ENCODE measurements around the gene SPOCD1. TPM values are rescaled to one million over a fixed set of nuclear protein-coding genes. Genes with fewer than 3 reads are reported as not detected.

Gene SPOCD1
- polyA plus RNA-seq, 1 of the 3 experiments (the other 2 are of a cell fraction) = 10.7 TPM

- no peak for TF ChIP-seq TEAD4 (IDR thresholded peaks at IDR 0.05; ENCODE audit: borderline replicate concordance, insufficient read depth)
- TF ChIP-seq EZH2phosphoT487 (IDR thresholded peaks at IDR 0.05; ENCODE audit: borderline replicate concordance, low read depth) = no peak
- no peak for TF ChIP-seq RXRA (IDR thresholded peaks at IDR 0.05; ENCODE audit: borderline replicate concordance, low read depth)
- TF ChIP-seq CHD2 (IDR thresholded peaks at IDR 0.05; ENCODE audit: low read length, partially characterized antibody) = no peak
- TF ChIP-seq ELF1 (IDR thresholded peaks at IDR 0.05) = no peak
These were observed 19.1 kb downstream of the SPOCD1 start (continued) for GRCh38 chr1:31796707-31797106.

- H3F3A ChIP-seq (replicated peaks; ENCODE audit: insufficient read depth) = no peaks in the 10 kb centered on the region
- DNase-seq = peak; percentile 61
- H3K9me3 ChIP-seq = no peaks in the 10 kb centered on the region
- H3K36me3 ChIP-seq (replicated peaks in 1 of 2; ENCODE audit: control insufficient read depth in 1 of 2, insufficient read depth in 2 of 2, low read length in 1 of 2) = no peaks in the 10 kb centered on the region
- ChIA-PET CTCF (interaction anchor here (2.1 to 21.1 kb wide), 2 partner anchors 36 to 168 kb away, joined by 7 to 707 read pairs; partner anchors contain the start of gene ADGRB2), POLR2A (no interaction called here)
- no peaks in the 10 kb centered on the region for H3K9me2 ChIP-seq
- no peak overlapping the region for H3K27ac ChIP-seq (ENCODE audit: low read depth in 2 of 2, low read length in 1 of 2)
- peak overlapping the region; percentile 94; the same call in 1 of the 2 replicates for H3K4me2 ChIP-seq
- H3K27me3 ChIP-seq (ENCODE audit: insufficient read depth) = no peaks in the 10 kb centered on the region
- H3K4me3 ChIP-seq (ENCODE audit: low read depth in 2 of 2, low read length in 1 of 2) = no peak overlapping the region
- H3K4me1 ChIP-seq (ENCODE audit: control insufficient read depth in 1 of 2, insufficient read depth in 2 of 2, low read depth in 1 of 2, low read length in 1 of 2) = peaks cover 11 to 31% of the 10 kb centered on the region in 2 experiments; a peak in 3 of 4 replicates
- peaks cover 17% of the 10 kb centered on the region for H3K79me2 ChIP-seq (ENCODE audit: insufficient read depth)
- no peaks in the 10 kb centered on the region for H4K20me1 ChIP-seq (ENCODE audit: insufficient read depth)
- no peak overlapping the region for H2AFZ ChIP-seq (ENCODE audit: low read depth)
- WGBS (ENCODE audit: low lambda C conversion rate) = 68% methylated on average over 6 of the region's 13 CpGs
- no peak for TF ChIP-seq REST (IDR thresholded peaks at IDR 0.05; ENCODE audit: low read depth, low read length)
- peak; percentile 92 for TF ChIP-seq NFIC (IDR thresholded peaks at IDR 0.05; ENCODE audit: borderline replicate concordance)
- TF ChIP-seq USF1 (IDR thresholded peaks at IDR 0.05; ENCODE audit: borderline replicate concordance, low read depth) = no peak
- no peak for TF ChIP-seq NRF1 (IDR thresholded peaks at IDR 0.05; ENCODE audit: low read depth, low read length)
- TF ChIP-seq MEF2A (IDR thresholded peaks at IDR 0.05; ENCODE audit: borderline replicate concordance, low read depth) = no peak
- TF ChIP-seq RAD21 (IDR thresholded peaks at IDR 0.05; ENCODE audit: low read length) = no peak
- TF ChIP-seq FOSL2 (IDR thresholded peaks at IDR 0.05; ENCODE audit: borderline replicate concordance, low read depth) = no peak
- no peak for TF ChIP-seq ELF1 (IDR thresholded peaks at IDR 0.05)
- TF ChIP-seq TCF12 (IDR thresholded peaks at IDR 0.05) = 0 out of 2 replicates have a peak, but pooled peaks have one; percentile 8
- no peak for TF ChIP-seq GABPA (IDR thresholded peaks at IDR 0.05; ENCODE audit: low read depth)
- no peak for TF ChIP-seq TAF1 (IDR thresholded peaks at IDR 0.05; ENCODE audit: borderline replicate concordance, low read depth, low read length)
- TF ChIP-seq RFX5 (IDR thresholded peaks at IDR 0.05; ENCODE audit: low read length) = no peak
- TF ChIP-seq YY1 (IDR thresholded peaks at IDR 0.05; ENCODE audit: low read depth) = no peak
- TF ChIP-seq USF2 (IDR thresholded peaks at IDR 0.05; ENCODE audit: borderline replicate concordance, low read depth, low read length) = no peak
- TF ChIP-seq SIN3A (IDR thresholded peaks at IDR 0.05; ENCODE audit: borderline replicate concordance, low read depth, low read length) = no peak
- H3K9ac ChIP-seq = no peak overlapping the region
These were observed 19.8 kb downstream of the SPOCD1 start for GRCh38 chr1:31795801-31796621.

Data from SK-N-SH (cell line).